Progenitor cell of endocrine pancreas (in vitro differentiated cells): ENCODE data around the gene SCFD2. TPM values are rescaled to one million over a fixed set of nuclear protein-coding genes. Genes with fewer than 3 reads are reported as not detected.

Source experiments
- DNase-seq: peaks from one replicate; pipeline ENCODE4 v3.0.0; 2021; ENCODE audit warnings: low spot score; ENCODE audit not compliant: unreplicated experiment
- H3K27ac Mint-ChIP-seq: 2 replicates; pipeline ENCODE4 v1.8.0; 2021; ENCODE audit warnings: mild to moderate bottlenecking, moderate library complexity, mixed read lengths
- H3K27me3 Mint-ChIP-seq: 2 replicates; pipeline ENCODE4 v1.8.0; 2021; ENCODE audit warnings: mixed read lengths
- H3K36me3 Mint-ChIP-seq: 2 replicates; pipeline ENCODE4 v1.8.0; 2022; ENCODE audit warnings: mixed read lengths; ENCODE audit not compliant: insufficient read depth
- H3K4me1 Mint-ChIP-seq: 2 replicates; pipeline ENCODE4 v1.8.0; 2021; ENCODE audit warnings: low read depth, mixed read lengths
- H3K4me3 Mint-ChIP-seq: 2 replicates; pipeline ENCODE4 v1.8.0; 2021; ENCODE audit warnings: low read depth, mild to moderate bottlenecking, moderate library complexity, mixed read lengths
- H3K9me3 Mint-ChIP-seq: 2 replicates; pipeline ENCODE4 v1.8.0; 2021; ENCODE audit warnings: low read depth, mixed read lengths
- total RNA-seq: library from RNA; stranded (reverse); gene quantifications from 2 replicates; pipeline ENCODE4 v1.2.1, GENCODE V29; 2021
- TF ChIP-seq, protein P1 (sequence below): fragments of 200-600 bp; sonication (generic); IDR thresholded peaks from one replicate; pipeline ENCODE4 v1.5.0; 2021; ENCODE audit warnings: antibody characterized with exemption, mild to moderate bottlenecking; ENCODE audit not compliant: unreplicated experiment

SCFD2 gene
- total RNA-seq, 1 donor from 2014 or later: 12.5 TPM

DNA sequence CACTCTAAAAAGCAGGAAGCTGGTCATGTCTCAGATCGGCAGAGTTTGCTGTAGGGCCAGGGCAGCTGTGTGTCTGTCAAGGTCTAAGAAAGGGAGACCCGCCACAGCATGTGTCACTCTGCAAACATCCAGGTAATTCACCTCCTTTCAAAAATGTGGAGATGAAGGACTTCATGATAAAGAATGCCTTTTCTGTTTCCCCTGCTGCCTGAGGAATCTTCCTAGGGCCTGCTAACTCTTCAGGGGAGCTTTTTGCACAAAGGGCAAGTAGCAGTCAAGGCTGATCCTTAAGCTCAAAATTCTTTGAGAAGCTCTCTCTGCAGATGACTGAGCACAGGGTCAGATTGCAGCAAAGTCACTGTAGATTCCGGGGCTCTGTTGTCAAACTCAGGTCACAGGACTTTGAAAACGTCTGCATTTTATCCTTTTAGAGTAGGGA is 482.7 kb downstream of the SCFD2 start:
- peaks cover 2% of the 10 kb centered on the region for H3K36me3 Mint-ChIP-seq
- peaks cover 8% of the 10 kb centered on the region for H3K4me1 Mint-ChIP-seq
- peaks cover 9% of the 10 kb centered on the region for H3K27me3 Mint-ChIP-seq
- DNase-seq: no peak
- H3K27ac Mint-ChIP-seq: no peak overlapping the region
- TF ChIP-seq, protein P1, sequence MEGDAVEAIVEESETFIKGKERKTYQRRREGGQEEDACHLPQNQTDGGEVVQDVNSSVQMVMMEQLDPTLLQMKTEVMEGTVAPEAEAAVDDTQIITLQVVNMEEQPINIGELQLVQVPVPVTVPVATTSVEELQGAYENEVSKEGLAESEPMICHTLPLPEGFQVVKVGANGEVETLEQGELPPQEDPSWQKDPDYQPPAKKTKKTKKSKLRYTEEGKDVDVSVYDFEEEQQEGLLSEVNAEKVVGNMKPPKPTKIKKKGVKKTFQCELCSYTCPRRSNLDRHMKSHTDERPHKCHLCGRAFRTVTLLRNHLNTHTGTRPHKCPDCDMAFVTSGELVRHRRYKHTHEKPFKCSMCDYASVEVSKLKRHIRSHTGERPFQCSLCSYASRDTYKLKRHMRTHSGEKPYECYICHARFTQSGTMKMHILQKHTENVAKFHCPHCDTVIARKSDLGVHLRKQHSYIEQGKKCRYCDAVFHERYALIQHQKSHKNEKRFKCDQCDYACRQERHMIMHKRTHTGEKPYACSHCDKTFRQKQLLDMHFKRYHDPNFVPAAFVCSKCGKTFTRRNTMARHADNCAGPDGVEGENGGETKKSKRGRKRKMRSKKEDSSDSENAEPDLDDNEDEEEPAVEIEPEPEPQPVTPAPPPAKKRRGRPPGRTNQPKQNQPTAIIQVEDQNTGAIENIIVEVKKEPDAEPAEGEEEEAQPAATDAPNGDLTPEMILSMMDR: no peak
- peaks cover 6% of the 10 kb centered on the region for H3K9me3 Mint-ChIP-seq
- no peak overlapping the region for H3K4me3 Mint-ChIP-seq

DNA sequence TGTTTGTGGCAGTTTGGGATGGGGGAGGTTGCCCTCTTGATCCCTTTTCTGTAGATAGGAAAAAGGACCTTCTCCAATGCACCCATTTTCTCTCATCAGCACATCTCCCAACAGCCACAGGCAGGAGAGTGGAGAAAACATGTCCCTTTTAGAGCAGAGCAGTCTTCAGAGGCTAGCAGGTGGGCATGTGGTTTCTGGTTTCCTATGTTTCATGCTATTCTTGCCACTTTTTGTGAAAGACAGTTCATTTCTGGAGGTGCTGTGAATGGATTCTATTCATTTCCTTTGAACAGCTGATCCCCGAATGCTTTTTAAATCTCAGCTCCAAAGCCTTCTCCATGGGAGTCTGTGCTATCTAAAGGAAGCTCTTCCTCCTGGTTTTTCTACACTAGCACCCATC is 484.9 kb downstream of the SCFD2 start:
- Mint-ChIP-seq H3K27me3 (peaks cover 12% of the 10 kb centered on the region), H3K4me1 (peaks cover 10% of the 10 kb centered on the region), H3K9me3 (peaks cover 6% of the 10 kb centered on the region), H3K27ac (no peak overlapping the region), H3K36me3 (peaks cover 2% of the 10 kb centered on the region), H3K4me3 (no peak overlapping the region)
- TF ChIP-seq, protein P1: no peak
- DNase-seq: no peak

DNA sequence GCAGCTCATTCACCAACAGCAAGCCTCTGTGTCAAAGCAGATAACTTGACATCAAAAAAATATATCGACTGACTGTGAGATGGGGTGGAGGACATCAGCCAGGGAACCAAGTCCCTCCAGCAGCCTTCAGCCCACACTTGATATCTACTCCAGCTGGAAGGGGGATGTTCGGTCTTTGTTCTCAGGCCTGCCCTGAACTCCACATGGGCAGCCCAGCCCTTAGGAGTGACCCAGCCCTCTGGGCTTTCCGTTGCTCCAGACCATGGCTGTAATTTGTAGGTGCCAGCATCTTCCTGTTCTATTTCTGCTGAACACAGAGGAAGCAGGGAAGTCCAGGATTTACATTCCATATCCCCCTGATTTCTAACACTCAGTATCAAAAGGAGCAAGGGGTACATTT is 486.4 kb downstream of the SCFD2 start:
- peaks cover 11% of the 10 kb centered on the region for H3K4me1 Mint-ChIP-seq

DNA sequence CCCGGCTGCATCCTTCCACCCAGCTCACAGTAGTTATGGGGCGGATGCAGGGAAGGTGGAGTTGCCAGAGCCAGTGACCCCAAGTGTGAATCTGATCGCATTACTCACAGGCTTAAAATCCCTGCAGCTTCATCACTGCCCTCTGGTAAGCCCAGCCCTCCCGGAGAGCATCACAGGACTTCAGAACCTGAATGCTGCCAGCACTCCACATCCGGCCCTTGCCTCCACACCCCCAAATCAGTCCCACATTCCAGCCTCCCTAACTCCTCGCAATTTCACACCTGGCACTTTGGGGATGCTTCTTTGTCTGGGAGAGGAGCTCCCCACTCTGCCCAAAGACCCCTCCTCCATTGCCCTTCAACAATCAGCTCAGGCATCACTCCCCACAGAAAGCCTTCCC is 488.2 kb downstream of the SCFD2 start:
- DNase-seq: no peak
- H3K27ac Mint-ChIP-seq: peak overlapping the region; percentile 38
- peaks cover 18% of the 10 kb centered on the region for H3K4me1 Mint-ChIP-seq
- peaks cover 6% of the 10 kb centered on the region for H3K9me3 Mint-ChIP-seq
- H3K36me3 Mint-ChIP-seq: peaks cover 2% of the 10 kb centered on the region
- TF ChIP-seq, protein P1: no peak
- H3K4me3 Mint-ChIP-seq: no peak overlapping the region
- peaks cover 12% of the 10 kb centered on the region for H3K27me3 Mint-ChIP-seq

More for the DNA sequence above, 486.4 kb downstream of the SCFD2 start:
- Mint-ChIP-seq H3K4me3 (no peak overlapping the region), H3K36me3 (peaks cover 2% of the 10 kb centered on the region), H3K9me3 (peaks cover 6% of the 10 kb centered on the region), H3K27me3 (peaks cover 12% of the 10 kb centered on the region), H3K27ac (no peak overlapping the region)
- DNase-seq: no peak
- TF ChIP-seq, protein P1: no peak

DNA sequence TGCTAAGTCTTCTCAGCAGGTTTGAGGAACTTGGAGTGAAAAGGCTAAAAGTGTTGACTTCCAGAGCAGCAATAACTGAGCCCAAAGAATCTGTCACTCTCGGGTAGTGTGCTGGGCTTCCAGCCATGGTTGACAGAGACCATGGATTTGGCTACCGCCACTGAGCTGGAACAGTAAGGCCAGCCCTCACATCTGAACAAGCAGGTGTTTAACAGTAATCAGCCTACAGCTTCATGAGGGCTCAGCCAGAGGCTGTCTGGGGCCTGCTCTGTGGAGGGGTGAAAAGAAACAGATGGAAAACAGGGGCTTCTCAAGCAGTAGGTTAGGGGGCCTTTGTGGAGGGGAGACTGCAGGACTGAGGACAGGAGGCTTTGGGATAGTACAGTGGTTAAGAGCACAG is 488.8 kb downstream of the SCFD2 start:
- H3K4me3 Mint-ChIP-seq: no peak overlapping the region
- H3K27me3 Mint-ChIP-seq: peaks cover 12% of the 10 kb centered on the region
- TF ChIP-seq, protein P1: no peak
- peaks cover 22% of the 10 kb centered on the region for H3K4me1 Mint-ChIP-seq
- no peak for DNase-seq
- peak overlapping the region; percentile 26 for H3K27ac Mint-ChIP-seq
- peaks cover 4% of the 10 kb centered on the region for H3K36me3 Mint-ChIP-seq
- H3K9me3 Mint-ChIP-seq: peaks cover 5% of the 10 kb centered on the region
